NB4 (cell line): ENCODE data around the gene ELP5.

ENCODE experiments used
- DNase-seq: peaks from one replicate; pipeline ENCODE4 v3.0.0; 2010; ENCODE audit warnings: low read depth
- H3K4me3 ChIP-seq: one replicate; pipeline ENCODE4 v1.5.1; 2011; ENCODE audit warnings: mild to moderate bottlenecking, low read depth, low read length, moderate library complexity
- MYC ChIP-seq: IDR thresholded peaks from 2 replicates; pipeline ENCODE4 v1.6.1; 2011; ENCODE audit warnings: low read depth, low read length
- POLR2A ChIP-seq: IDR thresholded peaks from 2 replicates; pipeline ENCODE4 v1.6.1; 2011; ENCODE audit warnings: mild to moderate bottlenecking; ENCODE audit not compliant: insufficient read length; ENCODE audit errors: extremely low read depth
- TF ChIP-seq, protein P1 (sequence below): IDR thresholded peaks from one replicate; pipeline ENCODE4 v1.5.1; 2012; ENCODE audit warnings: low read depth, low read length
- TF ChIP-seq, protein P2 (sequence below): IDR thresholded peaks from 2 replicates; pipeline ENCODE4 v1.6.1; 2011; ENCODE audit warnings: low read depth, low read length

Gene ELP5

GRCh38 chr17:7283471-7284216 is 31.6 kb downstream of the ELP5 start:
- H3K4me3 ChIP-seq, result no peak overlapping the region
- DNase-seq, result peak; percentile 23
- TF ChIP-seq POLR2A (no peak), MYC (no peak)
- TF ChIP-seq, protein P1, sequence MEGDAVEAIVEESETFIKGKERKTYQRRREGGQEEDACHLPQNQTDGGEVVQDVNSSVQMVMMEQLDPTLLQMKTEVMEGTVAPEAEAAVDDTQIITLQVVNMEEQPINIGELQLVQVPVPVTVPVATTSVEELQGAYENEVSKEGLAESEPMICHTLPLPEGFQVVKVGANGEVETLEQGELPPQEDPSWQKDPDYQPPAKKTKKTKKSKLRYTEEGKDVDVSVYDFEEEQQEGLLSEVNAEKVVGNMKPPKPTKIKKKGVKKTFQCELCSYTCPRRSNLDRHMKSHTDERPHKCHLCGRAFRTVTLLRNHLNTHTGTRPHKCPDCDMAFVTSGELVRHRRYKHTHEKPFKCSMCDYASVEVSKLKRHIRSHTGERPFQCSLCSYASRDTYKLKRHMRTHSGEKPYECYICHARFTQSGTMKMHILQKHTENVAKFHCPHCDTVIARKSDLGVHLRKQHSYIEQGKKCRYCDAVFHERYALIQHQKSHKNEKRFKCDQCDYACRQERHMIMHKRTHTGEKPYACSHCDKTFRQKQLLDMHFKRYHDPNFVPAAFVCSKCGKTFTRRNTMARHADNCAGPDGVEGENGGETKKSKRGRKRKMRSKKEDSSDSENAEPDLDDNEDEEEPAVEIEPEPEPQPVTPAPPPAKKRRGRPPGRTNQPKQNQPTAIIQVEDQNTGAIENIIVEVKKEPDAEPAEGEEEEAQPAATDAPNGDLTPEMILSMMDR, result no peak

DNA sequence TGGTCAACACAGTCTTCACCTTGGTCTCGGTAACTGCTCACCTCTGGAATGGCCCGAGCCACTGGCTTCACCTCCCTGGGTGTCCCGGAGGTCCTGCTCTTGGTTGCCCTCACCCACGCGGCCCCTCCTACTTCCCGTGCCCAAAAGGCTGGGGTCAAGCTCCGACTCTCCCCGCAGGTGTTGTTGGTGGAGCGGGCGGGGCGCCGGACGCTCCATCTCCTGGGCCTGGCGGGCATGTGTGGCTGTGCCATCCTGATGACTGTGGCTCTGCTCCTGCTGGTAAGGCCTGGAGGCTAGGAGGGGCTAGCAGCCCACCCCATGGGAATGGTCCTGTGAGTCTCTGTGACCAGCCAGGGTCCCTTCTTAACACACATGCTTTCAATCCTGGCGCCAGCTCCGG is 32.9 kb downstream of the ELP5 start:
- DNase-seq, result no peak
- no peak overlapping the region for H3K4me3 ChIP-seq
- TF ChIP-seq, protein P2, sequence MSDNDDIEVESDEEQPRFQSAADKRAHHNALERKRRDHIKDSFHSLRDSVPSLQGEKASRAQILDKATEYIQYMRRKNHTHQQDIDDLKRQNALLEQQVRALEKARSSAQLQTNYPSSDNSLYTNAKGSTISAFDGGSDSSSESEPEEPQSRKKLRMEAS, result no peak
- TF ChIP-seq MYC (no peak), POLR2A (no peak)
- TF ChIP-seq, protein P1, result no peak

- H3K4me3 ChIP-seq, result no peak overlapping the region
- DNase-seq, result no peak
- TF ChIP-seq MYC (no peak), POLR2A (no peak)
- TF ChIP-seq, protein P1, result no peak
- TF ChIP-seq, protein P2, result no peak
Measured at GRCh38 chr17:7285679-7286078, 33.7 kb downstream of the ELP5 start.

DNA sequence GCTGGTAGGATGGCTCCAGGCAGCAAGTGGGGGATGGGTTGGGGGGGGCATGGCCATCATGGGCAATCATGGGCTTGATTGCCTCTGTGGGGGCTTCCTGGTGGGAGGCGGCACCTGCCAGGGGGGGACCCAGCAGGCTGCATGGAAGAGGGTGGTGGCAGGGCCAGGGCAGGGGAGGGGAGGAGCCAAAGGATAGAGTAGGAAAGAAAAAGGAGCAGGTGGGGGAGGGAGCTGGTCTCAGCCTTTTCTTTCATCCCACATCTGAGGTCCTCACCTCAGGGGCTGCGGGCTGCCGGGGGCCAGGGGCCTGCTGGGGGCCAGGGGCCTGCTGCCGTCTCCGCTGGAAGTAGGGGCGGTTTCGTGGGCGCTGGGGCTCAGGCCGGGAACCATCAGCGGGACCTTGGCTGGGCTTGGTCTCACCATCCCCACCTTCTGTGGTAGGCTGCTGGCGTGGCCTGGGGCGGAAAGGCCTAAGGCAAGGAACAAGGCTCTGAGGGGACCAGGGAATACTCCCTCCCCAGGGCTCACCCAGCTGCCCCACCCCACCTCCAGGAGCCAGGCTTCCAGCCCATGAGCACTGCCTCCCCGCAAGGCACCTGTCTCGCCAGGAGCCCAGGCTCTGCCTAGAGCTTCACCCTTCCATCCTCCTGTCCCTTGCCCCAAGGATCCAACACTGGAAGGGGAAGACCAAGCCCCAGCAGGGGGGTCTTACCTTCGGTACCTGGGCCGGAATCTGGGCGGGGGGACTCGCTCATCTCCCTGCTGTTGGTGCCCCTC is 37.4 kb downstream of the ELP5 start:
- TF ChIP-seq POLR2A, result no peak
- TF ChIP-seq, protein P1, result no peak
- TF ChIP-seq, protein P2, result no peak
- TF ChIP-seq MYC, result no peak
- no peak for DNase-seq
- H3K4me3 ChIP-seq, result no peak overlapping the region

DNA sequence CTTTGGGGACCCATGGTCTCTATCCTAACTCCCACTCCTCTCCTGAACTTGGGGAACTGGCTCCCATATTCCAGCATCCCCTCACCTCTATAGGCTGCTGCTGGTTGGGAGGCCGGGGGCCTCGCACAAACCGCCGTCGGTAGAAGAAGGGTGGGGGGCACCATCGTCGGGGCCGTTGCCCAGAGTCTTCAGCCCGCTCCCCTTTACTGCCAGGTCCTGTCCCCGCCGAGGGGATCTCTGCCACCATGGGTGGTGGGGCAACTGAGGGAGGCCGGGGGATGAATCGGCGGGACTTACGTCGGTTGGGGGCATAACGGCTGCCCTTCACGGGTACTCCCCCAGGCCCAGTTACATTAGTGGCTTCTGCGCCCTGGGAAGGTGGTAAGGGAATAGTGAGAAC is 38.2 kb downstream of the ELP5 start:
- TF ChIP-seq, protein P2, result no peak
- TF ChIP-seq MYC, result no peak

GRCh38 chr17:7290685-7291084 is 38.7 kb downstream of the ELP5 start:
- no peak for TF ChIP-seq MYC
- TF ChIP-seq POLR2A, result no peak
- TF ChIP-seq, protein P1, result no peak
- TF ChIP-seq, protein P2, result no peak
- no peak overlapping the region for H3K4me3 ChIP-seq
- DNase-seq, result no peak

More for the DNA sequence above, 38.2 kb downstream of the ELP5 start:
- H3K4me3 ChIP-seq, result no peak overlapping the region
- DNase-seq, result no peak
